Measurements from ENCODE around the gene EID3. TPM values are rescaled to one million over a fixed set of nuclear protein-coding genes. Genes with fewer than 3 reads are reported as not detected.
"Not testable (repeated sequence)": the region's sequence is repeated elsewhere in the genome, so short reads cannot be mapped to it uniquely, and the experiment has no call there.

The EID3 gene
- total RNA-seq, 1 donor from 2014 or later, result 5.6 TPM

- no peaks in the 10 kb centered on the region for H3K9me3 Mint-ChIP-seq
- peaks cover 19% of the 10 kb centered on the region for H3K36me3 Mint-ChIP-seq
- DNase-seq (ENCODE audit: low spot score in 2 of 2, unreplicated experiment in 2 of 2), result no peak
- no peaks in the 10 kb centered on the region for H3K27me3 Mint-ChIP-seq (ENCODE audit: low read depth)
- no peak overlapping the region for H3K4me3 Mint-ChIP-seq
- no peak for TF ChIP-seq CTCF (IDR thresholded peaks at IDR 0.05; ENCODE audit: unreplicated experiment)
- H3K27ac Mint-ChIP-seq, result no peak overlapping the region
- peaks cover 31% of the 10 kb centered on the region for H3K4me1 Mint-ChIP-seq
Observed at GRCh38 chr12:104291867-104292524, 11.5 kb upstream of the EID3 start.

- no peak for DNase-seq (ENCODE audit: low spot score in 2 of 2, unreplicated experiment in 2 of 2)
- no peak overlapping the region for H3K27ac Mint-ChIP-seq
- no peak overlapping the region for H3K4me3 Mint-ChIP-seq
- H3K36me3 Mint-ChIP-seq, result peaks cover 24% of the 10 kb centered on the region
- peaks cover 27% of the 10 kb centered on the region for H3K4me1 Mint-ChIP-seq
- H3K27me3 Mint-ChIP-seq (ENCODE audit: low read depth), result no peaks in the 10 kb centered on the region
- H3K9me3 Mint-ChIP-seq, result no peaks in the 10 kb centered on the region
- TF ChIP-seq CTCF (IDR thresholded peaks at IDR 0.05; ENCODE audit: unreplicated experiment), result no peak
Observed at GRCh38 chr12:104292872-104293794, 10.4 kb upstream of the EID3 start.

GRCh38 chr12:104294158-104294859, 9.2 kb upstream of the EID3 start:
- H3K27me3 Mint-ChIP-seq (ENCODE audit: low read depth); H3K9me3 Mint-ChIP-seq; DNase-seq (ENCODE audit: low spot score in 2 of 2, unreplicated experiment in 2 of 2); H3K4me3 Mint-ChIP-seq: not testable (repeated sequence)
- peak overlapping the region; percentile 15 for H3K27ac Mint-ChIP-seq
- peaks cover 24% of the 10 kb centered on the region for H3K36me3 Mint-ChIP-seq
- H3K4me1 Mint-ChIP-seq, result peaks cover 20% of the 10 kb centered on the region

GRCh38 chr12:104294927-104295668, 8.4 kb upstream of the EID3 start:
- peak overlapping the region; percentile 41 for H3K27ac Mint-ChIP-seq
- no peaks in the 10 kb centered on the region for H3K9me3 Mint-ChIP-seq
- no peaks in the 10 kb centered on the region for H3K27me3 Mint-ChIP-seq (ENCODE audit: low read depth)

GRCh38 chr12:104295954-104296353, 7.6 kb upstream of the EID3 start:
- H3K9me3 Mint-ChIP-seq, result no peaks in the 10 kb centered on the region
- H3K4me3 Mint-ChIP-seq, result no peak overlapping the region
- H3K27me3 Mint-ChIP-seq (ENCODE audit: low read depth), result no peaks in the 10 kb centered on the region
- H3K4me1 Mint-ChIP-seq, result peaks cover 18% of the 10 kb centered on the region
- no peak overlapping the region for H3K27ac Mint-ChIP-seq
- TF ChIP-seq CTCF (IDR thresholded peaks at IDR 0.05; ENCODE audit: unreplicated experiment), result no peak
- peaks cover 34% of the 10 kb centered on the region for H3K36me3 Mint-ChIP-seq
- no peak for DNase-seq (ENCODE audit: low spot score in 2 of 2, unreplicated experiment in 2 of 2)

More at GRCh38 chr12:104294927-104295668, 8.4 kb upstream of the EID3 start:
- TF ChIP-seq CTCF (IDR thresholded peaks at IDR 0.05; ENCODE audit: unreplicated experiment), result no peak
- H3K36me3 Mint-ChIP-seq, result peaks cover 29% of the 10 kb centered on the region
- DNase-seq (ENCODE audit: low spot score in 2 of 2, unreplicated experiment in 2 of 2), result no peak
- H3K4me1 Mint-ChIP-seq, result peaks cover 18% of the 10 kb centered on the region
- no peak overlapping the region for H3K4me3 Mint-ChIP-seq
